A549 (cell line): Measurements from ENCODE around the gene PTPRK. TPM values are rescaled to one million over a fixed set of nuclear protein-coding genes. Genes with fewer than 3 reads are reported as not detected.

ENCODE experiments used
- ATAC-seq, 2 experiments: fragments of 200-7000 bp in 1 of 2; fragments of >200 bp in 1 of 2; cut with Nextera tagmentation in 1 of 2; cut with Tn5 transposase in 1 of 2; 3 replicates each; pipeline versions ENCODE4 v1.8.0 to v1.9.1; 2018 to 2020; ENCODE audit warnings: mild to moderate bottlenecking in 1 of 2, moderate library complexity in 1 of 2
- CTCF ChIA-PET: fragments of 300-600 bp; sonication (Branson Sonifier 250); formaldehyde crosslinking; extraction: SDS; loops from one replicate; lab custom pipeline; 2021; ENCODE audit warnings: antibody characterized with exemption, inconsistent platforms; lab: Yijun Ruan, JAX
- POLR2A ChIA-PET: fragments of 350-600 bp; formaldehyde crosslinking; extraction: SDS; loops from one replicate; lab custom pipeline; 2021; ENCODE audit warnings: antibody characterized with exemption, inconsistent platforms; lab: Yijun Ruan, JAX
- DNase-seq, 2 experiments: peaks; one replicate each; pipeline versions ENCODE4 v3.0.0 to v3.0.0-alpha.2; 2011 to 2016; ENCODE audit warnings: low read depth in 1 of 2, low spot score in 1 of 2
- FAIRE-seq: peaks from 2 replicates; lab custom pipeline; 2011; peaks lifted over from hg19 to GRCh38; lab: Jason Lieb, UNC
- H3K27ac ChIP-seq, 2 experiments: fragments of >200 bp; sonication (Bioruptor Twin); formaldehyde crosslinking; 3 replicates each; pipeline ENCODE4 v1.5.1; 2016 to 2017
- H3K4me1 ChIP-seq: fragments of >200 bp; sonication (Bioruptor Twin); formaldehyde crosslinking; 3 replicates; pipeline ENCODE4 v1.6.1; 2016
- H3K4me2 ChIP-seq: fragments of >200 bp; sonication (Bioruptor Twin); formaldehyde crosslinking; 3 replicates; pipeline ENCODE4 v1.6.1; 2016
- H3K4me3 ChIP-seq: fragments of >200 bp; sonication (Bioruptor Twin); formaldehyde crosslinking; 3 replicates; pipeline ENCODE4 v1.5.1; 2016
- H3K9me3 ChIP-seq: fragments of >200 bp; sonication (Bioruptor Twin); formaldehyde crosslinking; 3 replicates; pipeline ENCODE4 v1.6.1; 2016
- BHLHE40 ChIP-seq: IDR thresholded peaks from 2 replicates; pipeline ENCODE4 v1.6.1; 2012; ENCODE audit warnings: low read depth, low read length, inconsistent platforms
- CBX8 ChIP-seq: fragments of 200-600 bp; sonication (generic); IDR thresholded peaks from 2 replicates; pipeline ENCODE4 v1.6.1; 2016
- CEBPB ChIP-seq, 2 experiments: fragments of >200 bp in 1 of 2; sonication (Bioruptor Twin) in 1 of 2; formaldehyde crosslinking in 1 of 2; IDR thresholded peaks; 2 replicates each; pipeline ENCODE4 v1.6.1; 2012 to 2016
- CHD2 ChIP-seq: fragments of 150-350 bp; IDR thresholded peaks from 2 replicates; pipeline ENCODE4 v1.6.1; 2014; ENCODE audit warnings: low read length; ENCODE audit not compliant: partially characterized antibody
- CHD4 ChIP-seq: fragments of 200-600 bp; sonication (generic); IDR thresholded peaks from 2 replicates; pipeline ENCODE4 v1.6.1; 2016; ENCODE audit warnings: antibody characterized with exemption, mild to moderate bottlenecking, borderline replicate concordance
- EHF ChIP-seq: fragments of 250-450 bp; sonication (Bioruptor Pico); IDR thresholded peaks from 2 replicates; pipeline ENCODE4 v1.5.0; 2020; ENCODE audit warnings: mild to moderate bottlenecking
- EP300 ChIP-seq, 2 experiments: fragments of >200 bp; sonication (Bioruptor Twin); formaldehyde crosslinking; IDR thresholded peaks; 2 replicates in 1 of 2; 3 replicates in 1 of 2; pipeline ENCODE4 v1.6.1; 2016 to 2017
- ESRRA ChIP-seq: fragments of 150-350 bp; IDR thresholded peaks from 2 replicates; pipeline ENCODE4 v1.6.1; 2014; ENCODE audit warnings: mild to moderate bottlenecking, low read length, borderline replicate concordance
- FOSB ChIP-seq: fragments of 250-450 bp; sonication (Bioruptor Pico); IDR thresholded peaks from 2 replicates; pipeline ENCODE4 v1.5.0; 2020; ENCODE audit warnings: mild to moderate bottlenecking, moderate library complexity
- HDAC2 ChIP-seq: fragments of 200-600 bp; sonication (generic); IDR thresholded peaks from 2 replicates; pipeline ENCODE4 v1.6.1; 2016
- JUNB ChIP-seq: fragments of >200 bp; sonication (Bioruptor Twin); formaldehyde crosslinking; IDR thresholded peaks from 2 replicates; pipeline ENCODE4 v1.6.1; 2016
- KDM1A ChIP-seq: fragments of 200-600 bp; sonication (generic); IDR thresholded peaks from 2 replicates; pipeline ENCODE4 v1.6.1; 2016; ENCODE audit warnings: low read depth, mild to moderate bottlenecking
- MAFK ChIP-seq: fragments of 450-650 bp; IDR thresholded peaks from 2 replicates; pipeline ENCODE4 v1.6.1; 2014; ENCODE audit not compliant: partially characterized antibody
- PHF8 ChIP-seq: fragments of 200-600 bp; sonication (generic); IDR thresholded peaks from 2 replicates; pipeline ENCODE4 v1.6.1; 2016; ENCODE audit warnings: low read depth, mild to moderate bottlenecking, antibody characterized with exemption, moderate library complexity, borderline replicate concordance
- POLR2A ChIP-seq: IDR thresholded peaks from 2 replicates; pipeline ENCODE4 v1.6.1; 2012; ENCODE audit warnings: mild to moderate bottlenecking, low read length
- POLR2AphosphoS2 ChIP-seq: conservative IDR thresholded peaks from 2 replicates; pipeline ENCODE4 v1.6.1; 2012; ENCODE audit warnings: low read length, improper control_type of control experiment, inconsistent platforms
- RAD21 ChIP-seq, 2 experiments: fragments of >200 bp in 1 of 2; sonication (Bioruptor Twin) in 1 of 2; formaldehyde crosslinking in 1 of 2; IDR thresholded peaks in 1 of 2; conservative IDR thresholded peaks in 1 of 2; 2 replicates in 1 of 2; 3 replicates in 1 of 2; pipeline ENCODE4 v1.6.1; 2012 to 2018; ENCODE audit warnings: inconsistent platforms in 1 of 2
- RCOR1 ChIP-seq: fragments of 150-350 bp; IDR thresholded peaks from 2 replicates; pipeline ENCODE4 v1.6.1; 2014; ENCODE audit warnings: antibody characterized with exemption, low read length, low read depth
- RFX5 ChIP-seq: fragments of 450-650 bp; IDR thresholded peaks from 2 replicates; pipeline ENCODE4 v1.7.1; 2014; ENCODE audit warnings: antibody characterized with exemption, mild to moderate bottlenecking, moderate library complexity
- RNF2 ChIP-seq: fragments of 200-600 bp; sonication (generic); IDR thresholded peaks from 2 replicates; pipeline ENCODE4 v1.6.1; 2016; ENCODE audit warnings: low read depth, mild to moderate bottlenecking, antibody characterized with exemption, moderate library complexity, borderline replicate concordance
- SMC3 ChIP-seq: fragments of >200 bp; sonication (Bioruptor Twin); formaldehyde crosslinking; IDR thresholded peaks from 3 replicates; pipeline ENCODE4 v1.6.1; 2018; ENCODE audit warnings: inconsistent platforms
- TFCP2L1 ChIP-seq: fragments of 250-450 bp; sonication (Bioruptor Pico); IDR thresholded peaks from 2 replicates; pipeline ENCODE4 v1.5.0; 2021; ENCODE audit warnings: mild to moderate bottlenecking
- TP53 ChIP-seq: fragments of 250-450 bp; sonication (Bioruptor Pico); IDR thresholded peaks from 2 replicates; pipeline ENCODE4 v1.5.0; 2021; ENCODE audit warnings: mild to moderate bottlenecking, moderate library complexity
- USF2 ChIP-seq: fragments of 450-650 bp; IDR thresholded peaks from 2 replicates; pipeline ENCODE4 v1.6.1; 2014; ENCODE audit warnings: antibody characterized with exemption
- ZC3H11A ChIP-seq: fragments of 450-650 bp; IDR thresholded peaks from 2 replicates; pipeline ENCODE4 v1.6.1; 2014; ENCODE audit warnings: antibody characterized with exemption, mild to moderate bottlenecking
- ZFP36 ChIP-seq: fragments of 450-650 bp; IDR thresholded peaks from 2 replicates; pipeline ENCODE4 v1.6.1; 2014; ENCODE audit warnings: borderline replicate concordance; ENCODE audit not compliant: partially characterized antibody
- ZNF302 ChIP-seq: fragments of 250-450 bp; sonication (Bioruptor Pico); IDR thresholded peaks from 2 replicates; pipeline ENCODE4 v1.9.0; 2021; ENCODE audit warnings: inconsistent platforms, mild to moderate bottlenecking, moderate library complexity
- WGBS: methylation state at CpG from one replicate; pipeline ENCODE4 v1.1.6; 2017; ENCODE audit errors: missing lambda C conversion rate; 5-methylcytosine and 5-hydroxymethylcytosine counted together
- polyA plus RNA-seq, 4 experiments: library from polyadenylated mRNA; depleted of rRNA in 3 of 4; stranded (reverse); fragments of >200 nt; fragmentation: RNase III in 1 of 4; extraction: RNeasy Plus Mini Kit Qiagen cat#74134 plus additional on column Dnase treatment in 1 of 4; gene quantifications; 2 replicates in 3 of 4; 3 replicates in 1 of 4; pipeline ENCODE4 v1.2.3, GENCODE V29; 2011 to 2017
- TF ChIP-seq, protein P1 (sequence below): fragments of >200 bp; sonication (Bioruptor Twin); formaldehyde crosslinking; IDR thresholded peaks from 2 replicates; pipeline ENCODE4 v1.6.1; 2016
- TF ChIP-seq, protein P2 (sequence below): fragments of >200 bp; sonication (Bioruptor Twin); formaldehyde crosslinking; IDR thresholded peaks from 3 replicates; pipeline ENCODE4 v1.6.1; 2016
- TF ChIP-seq, protein P3 (sequence below): fragments of 200-600 bp; sonication (generic); IDR thresholded peaks from 2 replicates; pipeline ENCODE4 v1.6.1; 2016; ENCODE audit warnings: antibody characterized with exemption, mild to moderate bottlenecking, moderate library complexity

The PTPRK gene
- polyA plus RNA-seq, 2 of the 4 experiments (the other 2 are of a cell fraction), result 14.4 to 16.1 TPM

DNA sequence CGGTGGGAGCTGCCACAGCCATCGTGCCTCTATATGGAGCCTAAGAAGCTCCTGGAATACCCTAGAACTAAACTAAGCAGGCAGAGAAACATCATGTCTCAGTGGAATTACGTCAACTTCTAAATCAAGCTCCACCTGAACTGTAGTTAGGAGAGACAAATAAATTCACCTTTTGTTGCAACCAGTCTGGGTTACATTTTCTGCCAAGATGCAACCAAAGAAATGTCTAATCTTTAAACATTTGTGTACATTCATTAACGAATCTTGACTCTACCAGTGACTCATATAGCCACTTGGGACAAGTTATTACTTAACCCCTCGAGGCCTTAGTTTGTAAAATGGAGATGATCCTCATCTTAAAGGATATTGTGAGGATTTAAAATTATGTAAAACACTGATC lies 8.9 kb downstream of the PTPRK start (continued):
- no peak for TF ChIP-seq USF2
- no peak for TF ChIP-seq ESRRA
- peak; percentile 23 to 73; a peak in 3 of 4 replicates for TF ChIP-seq CEBPB (IDR thresholded peaks at IDR 0.05)
- TF ChIP-seq EP300 (IDR thresholded peaks at IDR 0.05), result peak in 1 of 2 experiments; percentile 29; a peak in 1 of 5 replicates
- TF ChIP-seq PHF8, result no peak

- Histone ChIP-seq H3K4me1 (peaks cover 92% of the 10 kb centered on the region), H3K4me2 (peak overlapping the region; percentile 89), H3K4me3 (no peak overlapping the region), H3K27ac (peak overlapping the region; percentile 86 to 89), H3K9me3 (no peaks in the 10 kb centered on the region)
- FAIRE-seq (no peak), DNase-seq (no peak), ATAC-seq (no peak)
- WGBS, result 0% methylated on average over 1 of the region's 1 CpG
- TF ChIP-seq, protein P1, sequence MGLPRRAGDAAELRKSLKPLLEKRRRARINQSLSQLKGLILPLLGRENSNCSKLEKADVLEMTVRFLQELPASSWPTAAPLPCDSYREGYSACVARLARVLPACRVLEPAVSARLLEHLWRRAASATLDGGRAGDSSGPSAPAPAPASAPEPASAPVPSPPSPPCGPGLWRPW, result no peak
- TF ChIP-seq RFX5 (no peak), RCOR1 (no peak), HDAC2 (no peak), TP53 (CRISPR knock-in tag) (no peak), EHF (no peak)
- POLR2A ChIA-PET, result interaction anchor here (2.5 kb wide), 1 partner anchor 11 kb away, joined by 10 read pairs; the partner anchor contains the start of gene PTPRK
- CTCF ChIA-PET, result no interaction called here
Observed at GRCh38 chr6:128509709-128510108, 10.7 kb downstream of the PTPRK start.

GRCh38 chr6:128508588-128509296 lies 11.7 kb downstream of the PTPRK start:
- POLR2A ChIA-PET, result interaction anchor here (2.5 kb wide), 1 partner anchor 11 kb away, joined by 10 read pairs; the partner anchor contains the start of gene PTPRK
- no peaks in the 10 kb centered on the region for H3K9me3 ChIP-seq
- peak overlapping the region; percentile 89 for H3K4me2 ChIP-seq
- H3K4me1 ChIP-seq, result peaks cover 89% of the 10 kb centered on the region
- under 1% methylated on average over 15 of the region's 15 CpGs for WGBS
- CTCF ChIA-PET, result interaction anchor here (1.3 kb wide), 1 partner anchor 653 kb away, joined by 4 read pairs; no protein-coding TSS in a partner anchor
- H3K4me3 ChIP-seq, result peak overlapping the region; percentile 34
- ATAC-seq, result peak; percentile 89 to 93
- FAIRE-seq, result peak; percentile 86
- H3K27ac ChIP-seq, result peak overlapping the region; percentile 89 to 90
- peak; percentile 67 to 86 for DNase-seq
- TF ChIP-seq CEBPB (IDR thresholded peaks at IDR 0.05) (peak; percentile 24 to 77; a peak in 1 of 4 replicates), TFCP2L1 (CRISPR knock-in tag) (no peak), USF2 (0 out of 2 replicates have a peak, but pooled peaks have one; percentile 20), ZNF302 (no peak), ZC3H11A (no peak), CHD2 (no peak), POLR2A (no peak), SMC3 (no peak), ZFP36 (no peak), POLR2AphosphoS2 (no peak), CHD4 (no peak), RAD21 (conservative IDR thresholded peaks at IDR 0.05 in 1 of 2, IDR thresholded peaks at IDR 0.05 in 1 of 2) (no peak), JUNB (peak; percentile 77), CBX8 (no peak), RNF2 (no peak), MAFK (no peak), PHF8 (no peak), BHLHE40 (no peak), KDM1A (no peak), FOSB (CRISPR knock-in tag) (no peak)
- TF ChIP-seq, protein P2, sequence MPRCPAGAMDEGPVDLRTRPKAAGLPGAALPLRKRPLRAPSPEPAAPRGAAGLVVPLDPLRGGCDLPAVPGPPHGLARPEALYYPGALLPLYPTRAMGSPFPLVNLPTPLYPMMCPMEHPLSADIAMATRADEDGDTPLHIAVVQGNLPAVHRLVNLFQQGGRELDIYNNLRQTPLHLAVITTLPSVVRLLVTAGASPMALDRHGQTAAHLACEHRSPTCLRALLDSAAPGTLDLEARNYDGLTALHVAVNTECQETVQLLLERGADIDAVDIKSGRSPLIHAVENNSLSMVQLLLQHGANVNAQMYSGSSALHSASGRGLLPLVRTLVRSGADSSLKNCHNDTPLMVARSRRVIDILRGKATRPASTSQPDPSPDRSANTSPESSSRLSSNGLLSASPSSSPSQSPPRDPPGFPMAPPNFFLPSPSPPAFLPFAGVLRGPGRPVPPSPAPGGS, result no peak
- TF ChIP-seq, protein P3, sequence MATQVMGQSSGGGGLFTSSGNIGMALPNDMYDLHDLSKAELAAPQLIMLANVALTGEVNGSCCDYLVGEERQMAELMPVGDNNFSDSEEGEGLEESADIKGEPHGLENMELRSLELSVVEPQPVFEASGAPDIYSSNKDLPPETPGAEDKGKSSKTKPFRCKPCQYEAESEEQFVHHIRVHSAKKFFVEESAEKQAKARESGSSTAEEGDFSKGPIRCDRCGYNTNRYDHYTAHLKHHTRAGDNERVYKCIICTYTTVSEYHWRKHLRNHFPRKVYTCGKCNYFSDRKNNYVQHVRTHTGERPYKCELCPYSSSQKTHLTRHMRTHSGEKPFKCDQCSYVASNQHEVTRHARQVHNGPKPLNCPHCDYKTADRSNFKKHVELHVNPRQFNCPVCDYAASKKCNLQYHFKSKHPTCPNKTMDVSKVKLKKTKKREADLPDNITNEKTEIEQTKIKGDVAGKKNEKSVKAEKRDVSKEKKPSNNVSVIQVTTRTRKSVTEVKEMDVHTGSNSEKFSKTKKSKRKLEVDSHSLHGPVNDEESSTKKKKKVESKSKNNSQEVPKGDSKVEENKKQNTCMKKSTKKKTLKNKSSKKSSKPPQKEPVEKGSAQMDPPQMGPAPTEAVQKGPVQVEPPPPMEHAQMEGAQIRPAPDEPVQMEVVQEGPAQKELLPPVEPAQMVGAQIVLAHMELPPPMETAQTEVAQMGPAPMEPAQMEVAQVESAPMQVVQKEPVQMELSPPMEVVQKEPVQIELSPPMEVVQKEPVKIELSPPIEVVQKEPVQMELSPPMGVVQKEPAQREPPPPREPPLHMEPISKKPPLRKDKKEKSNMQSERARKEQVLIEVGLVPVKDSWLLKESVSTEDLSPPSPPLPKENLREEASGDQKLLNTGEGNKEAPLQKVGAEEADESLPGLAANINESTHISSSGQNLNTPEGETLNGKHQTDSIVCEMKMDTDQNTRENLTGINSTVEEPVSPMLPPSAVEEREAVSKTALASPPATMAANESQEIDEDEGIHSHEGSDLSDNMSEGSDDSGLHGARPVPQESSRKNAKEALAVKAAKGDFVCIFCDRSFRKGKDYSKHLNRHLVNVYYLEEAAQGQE, result no peak
